BE2C (cell line): Measurements from ENCODE around the gene ZSCAN10.
"Not testable (repeated sequence)": the region's sequence is repeated elsewhere in the genome, so short reads cannot be mapped to it uniquely, and the experiment has no call there.

Experiments
- DNase-seq: peaks from one replicate; pipeline ENCODE4 v3.0.0-alpha.2; 2020
- H3K27me3 ChIP-seq: fragments of 250-450 bp; sonication (Bioruptor Pico); 2 replicates; pipeline ENCODE4 v1.5.1; 2020; ENCODE audit warnings: mild to moderate bottlenecking
- H3K36me3 ChIP-seq: fragments of 250-450 bp; sonication (Bioruptor Pico); 2 replicates; pipeline ENCODE4 v1.5.1; 2020; ENCODE audit warnings: mild to moderate bottlenecking
- H3K4me1 ChIP-seq: fragments of 250-450 bp; sonication (Bioruptor Pico); 2 replicates; pipeline ENCODE4 v1.5.1; 2020
- H3K4me3 ChIP-seq: 2 replicates; pipeline ENCODE4 v1.5.1; 2011; ENCODE audit warnings: low read depth, low read length
- H3K9me3 ChIP-seq: fragments of 250-450 bp; sonication (Bioruptor Pico); 2 replicates; pipeline ENCODE4 v1.5.1; 2020
- TF ChIP-seq, protein P1 (sequence below): IDR thresholded peaks from 2 replicates; pipeline ENCODE4 v1.5.1; 2012; ENCODE audit warnings: mild to moderate bottlenecking, low read depth, low read length

Gene ZSCAN10

DNA sequence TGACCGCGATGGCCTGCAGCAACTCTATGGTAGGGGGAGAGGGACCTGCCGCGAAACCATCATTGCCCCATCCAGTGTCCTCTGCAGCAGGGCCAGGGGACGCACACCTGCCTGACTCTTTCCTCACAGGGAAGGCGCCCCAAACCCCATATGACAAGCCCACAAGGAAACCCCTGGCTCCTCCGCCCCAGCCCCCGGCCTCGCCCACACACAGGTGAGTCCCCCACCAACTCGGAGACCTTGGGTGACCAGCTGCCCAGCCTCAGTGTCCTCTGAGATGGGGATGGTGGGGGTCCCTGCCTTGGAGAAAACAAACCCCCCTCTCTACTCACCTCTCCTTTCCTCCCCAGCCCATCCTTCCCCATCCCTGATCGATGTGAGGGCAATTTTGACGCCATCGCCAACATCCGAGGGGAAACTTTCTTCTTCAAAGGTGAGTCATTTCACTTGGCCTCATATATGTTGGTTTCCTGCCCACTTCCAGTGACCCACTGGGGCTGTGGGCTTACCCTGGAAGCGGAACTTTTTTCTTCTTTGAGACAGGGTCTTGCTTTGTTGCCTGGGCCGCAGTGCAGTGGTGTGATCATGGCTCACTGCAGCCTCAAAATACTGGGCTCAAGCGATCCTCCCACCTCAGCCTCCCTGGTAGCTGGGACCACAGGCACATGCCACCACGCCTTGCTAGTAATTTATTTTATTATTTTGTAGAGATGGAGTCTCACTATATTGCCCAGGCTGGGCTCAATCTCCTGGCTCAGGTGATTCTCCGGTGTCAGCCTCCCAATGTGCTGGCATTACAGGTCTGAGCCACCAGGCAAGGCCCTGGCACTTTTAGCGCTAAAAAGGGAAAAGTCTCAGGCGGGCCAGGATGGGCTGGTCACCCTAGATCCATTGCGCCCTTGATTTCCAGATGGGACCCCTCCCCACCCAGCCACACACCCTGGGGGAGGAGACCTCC is 41.6 kb downstream of the ZSCAN10 start:
- Histone ChIP-seq H3K36me3 (no peaks in the 10 kb centered on the region), H3K4me1 (no peaks in the 10 kb centered on the region), H3K27me3 (peaks cover 4% of the 10 kb centered on the region; the same call in 1 of the 2 replicates), H3K4me3 (no peak overlapping the region), H3K9me3 (no peaks in the 10 kb centered on the region)
- TF ChIP-seq, protein P1, sequence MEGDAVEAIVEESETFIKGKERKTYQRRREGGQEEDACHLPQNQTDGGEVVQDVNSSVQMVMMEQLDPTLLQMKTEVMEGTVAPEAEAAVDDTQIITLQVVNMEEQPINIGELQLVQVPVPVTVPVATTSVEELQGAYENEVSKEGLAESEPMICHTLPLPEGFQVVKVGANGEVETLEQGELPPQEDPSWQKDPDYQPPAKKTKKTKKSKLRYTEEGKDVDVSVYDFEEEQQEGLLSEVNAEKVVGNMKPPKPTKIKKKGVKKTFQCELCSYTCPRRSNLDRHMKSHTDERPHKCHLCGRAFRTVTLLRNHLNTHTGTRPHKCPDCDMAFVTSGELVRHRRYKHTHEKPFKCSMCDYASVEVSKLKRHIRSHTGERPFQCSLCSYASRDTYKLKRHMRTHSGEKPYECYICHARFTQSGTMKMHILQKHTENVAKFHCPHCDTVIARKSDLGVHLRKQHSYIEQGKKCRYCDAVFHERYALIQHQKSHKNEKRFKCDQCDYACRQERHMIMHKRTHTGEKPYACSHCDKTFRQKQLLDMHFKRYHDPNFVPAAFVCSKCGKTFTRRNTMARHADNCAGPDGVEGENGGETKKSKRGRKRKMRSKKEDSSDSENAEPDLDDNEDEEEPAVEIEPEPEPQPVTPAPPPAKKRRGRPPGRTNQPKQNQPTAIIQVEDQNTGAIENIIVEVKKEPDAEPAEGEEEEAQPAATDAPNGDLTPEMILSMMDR = no peak
- DNase-seq = no peak

DNA sequence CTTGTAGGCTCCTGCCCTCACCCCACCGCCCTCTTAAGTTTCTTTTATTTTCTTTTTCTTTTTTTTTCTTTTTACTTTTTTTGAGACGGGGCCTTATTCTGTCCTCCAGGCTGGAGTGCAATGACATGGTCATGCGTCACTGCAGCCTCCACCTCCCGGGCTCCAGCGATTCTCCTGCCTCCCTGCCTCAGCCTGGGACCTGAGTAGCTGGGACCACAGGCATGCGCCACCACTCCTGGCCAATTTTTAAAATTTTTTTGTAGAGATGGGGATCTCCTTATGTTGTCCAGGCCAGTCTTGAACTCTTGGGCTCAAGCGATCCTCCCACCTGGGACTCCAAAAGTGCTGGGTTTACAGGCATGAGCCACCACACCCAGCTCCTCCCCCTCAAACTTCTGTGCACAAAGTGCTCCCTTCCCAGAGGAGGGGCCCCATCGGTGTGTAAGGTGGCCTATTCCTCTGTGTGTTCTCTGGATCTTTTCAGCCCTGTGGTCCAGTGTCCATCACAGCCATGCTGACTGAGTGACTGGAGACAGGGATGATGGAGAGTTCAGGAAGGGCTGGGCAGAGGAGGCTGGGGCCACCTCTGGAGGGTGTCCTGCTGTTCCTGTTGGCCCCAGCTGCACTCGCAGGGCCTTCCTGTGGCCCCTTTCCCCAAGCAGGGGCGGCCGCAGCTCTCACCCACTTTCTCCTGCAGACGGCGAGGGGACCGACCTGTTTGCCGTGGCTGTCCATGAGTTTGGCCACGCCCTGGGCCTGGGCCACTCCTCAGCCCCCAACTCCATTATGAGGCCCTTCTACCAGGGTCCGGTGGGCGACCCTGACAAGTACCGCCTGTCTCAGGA is 42.5 kb downstream of the ZSCAN10 start:
- H3K4me1 ChIP-seq = no peaks in the 10 kb centered on the region
- TF ChIP-seq, protein P1 = no peak
- no peak overlapping the region for H3K4me3 ChIP-seq
- peaks cover 4% of the 10 kb centered on the region; the same call in 1 of the 2 replicates for H3K27me3 ChIP-seq
- no peak for DNase-seq
- H3K36me3 ChIP-seq = no peaks in the 10 kb centered on the region
- no peaks in the 10 kb centered on the region for H3K9me3 ChIP-seq

DNA sequence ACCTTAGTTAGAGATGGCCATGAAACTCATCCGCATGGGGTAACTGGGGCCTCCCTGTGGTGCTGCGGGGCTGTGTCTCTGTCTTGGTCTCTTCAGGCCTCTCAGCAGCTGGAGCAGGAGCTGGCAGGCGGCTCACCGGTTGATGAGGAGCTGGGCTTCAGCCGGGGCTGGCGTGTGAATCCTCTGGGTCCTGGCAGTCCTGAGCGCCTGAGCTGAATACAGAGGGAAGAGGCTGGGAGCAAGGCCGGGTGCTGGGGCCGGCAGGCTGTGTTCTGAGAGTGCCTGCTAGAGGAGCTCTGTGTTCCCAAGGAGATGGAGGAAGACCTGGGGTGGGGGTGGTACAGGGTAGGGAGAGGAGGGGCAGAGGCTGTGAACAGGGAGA is 43.4 kb downstream of the ZSCAN10 start:
- H3K27me3 ChIP-seq = peaks cover 12% of the 10 kb centered on the region
- not testable (repeated sequence) for H3K36me3 ChIP-seq, H3K9me3 ChIP-seq, H3K4me3 ChIP-seq, H3K4me1 ChIP-seq, DNase-seq

DNA sequence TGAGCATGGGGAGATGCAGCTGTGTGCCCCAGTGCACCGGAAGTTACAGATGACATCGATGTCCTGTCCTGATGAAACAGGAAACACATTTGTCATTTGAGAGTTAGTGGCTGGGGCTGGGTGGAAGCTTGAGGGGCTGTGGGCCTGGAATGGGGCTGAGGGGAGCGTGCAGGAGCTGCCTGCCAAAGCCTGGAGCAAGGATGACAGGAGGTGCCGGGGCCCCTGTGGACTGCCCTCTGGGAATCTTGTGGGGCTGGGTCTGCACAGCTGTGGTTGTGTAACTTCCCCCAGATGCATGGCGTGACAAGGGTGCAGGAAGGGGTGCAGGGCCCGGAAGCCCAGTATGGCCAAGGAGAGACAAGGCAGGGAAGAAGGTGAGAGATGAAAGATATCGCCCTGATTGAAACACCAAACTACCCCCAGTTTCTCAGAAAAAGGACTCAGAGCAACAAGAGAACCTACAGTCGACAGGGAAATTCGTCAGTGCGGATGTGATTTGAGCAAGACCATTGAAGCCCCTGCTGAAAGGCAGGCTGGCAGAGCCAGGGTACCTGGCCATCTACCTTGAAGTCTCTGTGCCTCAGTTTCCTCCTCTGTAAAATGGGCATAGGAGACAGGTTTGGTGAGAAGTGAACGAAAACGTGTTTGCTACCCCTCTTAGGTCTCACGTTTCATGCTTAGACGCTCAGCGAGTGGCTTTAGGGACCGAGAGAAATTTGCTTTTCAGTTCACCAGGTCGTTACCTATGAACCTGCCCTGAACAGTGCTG is 43.9 kb downstream of the ZSCAN10 start:
- Histone ChIP-seq H3K27me3 (peaks cover 18% of the 10 kb centered on the region), H3K4me1 (no peaks in the 10 kb centered on the region), H3K4me3 (no peak overlapping the region), H3K9me3 (no peaks in the 10 kb centered on the region), H3K36me3 (no peaks in the 10 kb centered on the region)
- DNase-seq = no peak
- TF ChIP-seq, protein P1 = no peak

DNA sequence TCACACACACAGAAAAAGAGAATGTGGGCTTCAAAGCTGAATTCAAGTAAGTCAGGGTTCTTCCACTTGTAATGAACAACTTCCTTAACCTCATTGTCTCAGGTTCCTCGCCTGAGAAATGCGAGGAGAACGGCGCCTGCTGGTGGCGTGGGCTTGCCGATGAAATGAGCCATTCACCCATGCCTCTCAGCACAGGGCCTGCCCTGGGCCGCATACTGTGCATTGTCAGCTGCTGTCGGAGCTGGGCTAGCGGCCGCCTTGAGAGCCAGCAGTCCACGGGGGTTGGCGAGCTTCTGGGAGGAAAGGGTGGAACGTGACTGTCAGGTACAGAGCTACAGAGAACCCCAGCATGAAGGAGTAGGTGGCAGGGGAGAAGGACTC is 45.8 kb downstream of the ZSCAN10 start:
- not testable (repeated sequence) for DNase-seq, H3K9me3 ChIP-seq, H3K36me3 ChIP-seq, H3K4me1 ChIP-seq, H3K4me3 ChIP-seq
- H3K27me3 ChIP-seq = peaks cover 35% of the 10 kb centered on the region

DNA sequence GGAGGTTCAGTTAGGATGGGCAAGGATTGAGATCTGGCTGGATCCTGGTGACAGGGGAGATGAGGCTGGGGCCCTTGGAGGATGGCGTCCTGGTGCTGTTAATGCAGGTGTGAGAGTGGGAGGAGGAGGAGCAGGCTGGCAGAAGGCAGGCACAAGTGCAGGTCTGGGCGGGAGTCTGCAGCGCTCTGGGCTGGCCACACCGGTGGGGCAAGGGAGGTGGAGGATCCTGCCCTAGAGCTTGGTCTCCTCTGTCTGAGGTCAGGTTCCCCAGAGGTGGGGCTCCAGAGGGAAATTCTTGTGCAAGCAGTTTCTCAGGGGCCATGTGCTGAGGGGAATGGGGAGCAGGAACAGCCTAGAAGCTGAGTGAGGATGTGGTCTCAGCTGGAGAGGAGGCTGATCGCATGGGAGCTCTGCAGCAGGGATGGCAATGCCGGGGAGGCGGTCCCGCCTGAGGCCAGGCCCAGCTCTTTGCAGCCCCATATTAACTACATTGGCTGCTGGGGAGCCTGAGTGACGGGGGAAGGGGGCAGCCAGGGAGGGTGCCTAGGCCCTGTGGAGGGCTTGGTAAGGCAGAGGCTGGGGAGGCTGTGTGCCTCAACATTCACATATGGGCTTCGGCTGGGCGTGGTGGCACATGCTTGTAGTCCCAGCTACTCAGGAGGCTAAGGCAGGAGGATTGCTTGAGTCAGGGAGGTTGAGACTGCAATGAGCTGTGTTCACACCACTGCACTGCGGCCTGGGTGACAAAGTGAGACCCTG is 46.3 kb downstream of the ZSCAN10 start:
- not testable (repeated sequence) for H3K4me1 ChIP-seq, DNase-seq, H3K9me3 ChIP-seq

DNA sequence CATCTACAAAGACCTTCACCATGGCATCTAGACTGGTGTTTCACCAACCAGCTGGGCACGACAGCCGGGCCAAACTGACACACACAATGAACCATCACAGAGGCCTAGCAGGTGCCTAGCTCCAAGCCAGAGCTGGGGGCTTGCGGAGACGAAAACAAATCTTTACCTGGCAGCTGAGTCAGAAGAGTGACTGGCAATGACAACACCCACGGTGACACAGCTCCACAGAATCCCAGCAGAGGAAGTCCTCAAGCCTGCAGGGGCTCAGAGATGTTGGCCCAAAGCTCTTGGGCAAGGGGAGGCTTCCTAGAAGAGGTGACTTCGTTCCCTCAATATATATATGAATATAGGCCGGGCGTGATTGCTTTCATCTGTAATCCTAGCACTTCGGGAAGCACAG is 47.6 kb downstream of the ZSCAN10 start:
- Histone ChIP-seq H3K27me3 (peaks cover 50% of the 10 kb centered on the region), H3K4me3 (no peak overlapping the region), H3K4me1 (no peaks in the 10 kb centered on the region), H3K9me3 (no peaks in the 10 kb centered on the region), H3K36me3 (no peaks in the 10 kb centered on the region)
- no peak for DNase-seq
- TF ChIP-seq, protein P1 = no peak

More for the DNA sequence above, 46.3 kb downstream of the ZSCAN10 start:
- H3K27me3 ChIP-seq = peaks cover 38% of the 10 kb centered on the region
- H3K4me3 ChIP-seq, H3K36me3 ChIP-seq: not testable (repeated sequence)
